ENCODE measurements around the gene FITM1.

The FITM1 gene

GRCh38 chr14:24121210-24121609 lies 9.2 kb upstream of the FITM1 start:
- no peak for DNase-seq

- no peak for DNase-seq
These were observed 8.0 kb upstream of the FITM1 start for GRCh38 chr14:24122416-24122815.

- no peak for DNase-seq
These were observed 7.6 kb upstream of the FITM1 start for GRCh38 chr14:24122898-24123297.

GRCh38 chr14:24123424-24124417 lies 6.7 kb upstream of the FITM1 start:
- no peak for DNase-seq

GRCh38 chr14:24126939-24127338 lies 3.5 kb upstream of the FITM1 start:
- no peak for DNase-seq

GRCh38 chr14:24127673-24128072 lies 2.8 kb upstream of the FITM1 start:
- no peak for DNase-seq

DNA sequence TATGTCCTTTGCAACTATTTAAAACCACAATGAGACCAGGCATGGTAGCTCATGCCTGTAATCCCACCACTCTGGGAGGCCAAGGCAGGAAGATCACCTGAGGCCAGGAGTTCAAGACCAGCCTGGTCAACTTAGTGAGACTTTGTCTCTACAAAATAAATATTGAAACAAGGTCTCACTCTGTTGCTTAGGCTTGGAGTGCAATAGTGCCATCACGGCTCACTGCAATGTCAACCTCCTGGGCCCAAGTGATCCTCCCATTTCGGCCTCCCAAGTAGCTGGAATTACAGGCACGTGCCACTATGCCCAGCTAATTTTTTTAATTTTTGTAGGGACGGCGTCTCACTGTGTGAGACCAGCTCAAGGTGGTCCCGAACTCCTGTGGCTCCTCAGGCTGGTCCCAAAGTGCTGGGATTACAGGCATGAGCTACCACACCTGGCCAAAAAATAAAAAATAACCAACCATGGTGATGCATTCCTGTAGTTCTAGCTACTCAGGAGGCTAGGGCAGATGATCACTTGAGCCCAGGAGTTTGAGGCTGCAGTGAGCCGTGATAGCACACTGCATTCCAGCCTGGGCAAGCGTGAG lies 955 bp upstream of the FITM1 start:
- no peak for DNase-seq

- DNase-seq = no peak
These were observed 474 bp downstream of the FITM1 start for GRCh38 chr14:24130717-24131548.

GRCh38 chr14:24131549-24131966 lies 1.1 kb downstream of the FITM1 start:
- DNase-seq = no peak

GRCh38 chr14:24132061-24132685 lies 1.7 kb downstream of the FITM1 start:
- peak; percentile 82 for DNase-seq

DNA sequence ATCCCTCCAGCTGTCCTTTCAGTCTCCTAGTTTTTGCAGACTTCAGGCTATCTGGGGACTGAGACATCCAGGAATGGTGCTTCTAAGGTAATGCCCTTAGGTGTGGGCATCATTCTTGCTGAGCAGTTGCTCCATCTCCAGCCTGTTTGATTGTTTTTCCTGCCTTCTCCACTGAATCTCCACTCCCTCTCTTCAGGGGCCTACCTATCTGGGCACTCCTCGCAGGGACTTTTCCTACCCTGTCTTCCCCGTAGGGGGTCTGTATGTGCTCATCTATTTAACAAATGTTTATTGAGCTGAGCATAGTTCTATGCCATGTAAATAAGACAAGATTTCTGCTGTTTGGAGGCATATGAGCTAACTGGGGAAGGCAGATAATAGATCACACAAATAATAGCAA lies 2.5 kb downstream of the FITM1 start:
- no peak for DNase-seq

DNA sequence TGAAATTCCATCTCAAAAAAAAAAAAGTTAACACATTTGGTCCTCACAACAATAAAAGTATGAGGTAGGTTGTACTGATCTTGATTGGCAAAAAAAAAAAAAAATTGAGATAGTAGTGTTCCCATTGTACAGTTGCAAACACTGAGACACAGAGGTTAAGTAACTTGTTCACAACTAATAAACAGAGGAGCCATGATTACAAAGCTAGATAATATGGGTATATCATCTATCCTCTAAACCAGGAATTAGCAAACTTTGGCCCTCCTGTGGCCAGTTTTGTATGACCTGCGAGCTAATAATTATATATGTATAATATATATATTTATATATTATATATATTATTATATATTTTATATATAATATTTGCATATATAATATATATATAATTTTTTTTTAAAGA lies 3.3 kb downstream of the FITM1 start:
- DNase-seq = no peak

DNA sequence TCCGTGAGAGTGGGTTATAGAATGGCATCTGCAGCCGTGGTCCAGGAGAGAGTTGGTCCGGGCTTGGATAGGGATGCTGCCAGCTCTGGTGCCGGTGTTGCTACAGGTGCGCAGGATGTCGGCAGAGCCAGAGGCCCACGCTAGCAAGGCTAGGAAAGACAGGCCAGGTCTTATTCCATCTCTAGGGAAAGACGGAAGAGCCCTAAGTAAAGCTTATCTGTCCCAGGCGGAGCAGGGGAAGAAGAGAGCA lies 5.0 kb downstream of the FITM1 start:
- DNase-seq = no peak

DNA sequence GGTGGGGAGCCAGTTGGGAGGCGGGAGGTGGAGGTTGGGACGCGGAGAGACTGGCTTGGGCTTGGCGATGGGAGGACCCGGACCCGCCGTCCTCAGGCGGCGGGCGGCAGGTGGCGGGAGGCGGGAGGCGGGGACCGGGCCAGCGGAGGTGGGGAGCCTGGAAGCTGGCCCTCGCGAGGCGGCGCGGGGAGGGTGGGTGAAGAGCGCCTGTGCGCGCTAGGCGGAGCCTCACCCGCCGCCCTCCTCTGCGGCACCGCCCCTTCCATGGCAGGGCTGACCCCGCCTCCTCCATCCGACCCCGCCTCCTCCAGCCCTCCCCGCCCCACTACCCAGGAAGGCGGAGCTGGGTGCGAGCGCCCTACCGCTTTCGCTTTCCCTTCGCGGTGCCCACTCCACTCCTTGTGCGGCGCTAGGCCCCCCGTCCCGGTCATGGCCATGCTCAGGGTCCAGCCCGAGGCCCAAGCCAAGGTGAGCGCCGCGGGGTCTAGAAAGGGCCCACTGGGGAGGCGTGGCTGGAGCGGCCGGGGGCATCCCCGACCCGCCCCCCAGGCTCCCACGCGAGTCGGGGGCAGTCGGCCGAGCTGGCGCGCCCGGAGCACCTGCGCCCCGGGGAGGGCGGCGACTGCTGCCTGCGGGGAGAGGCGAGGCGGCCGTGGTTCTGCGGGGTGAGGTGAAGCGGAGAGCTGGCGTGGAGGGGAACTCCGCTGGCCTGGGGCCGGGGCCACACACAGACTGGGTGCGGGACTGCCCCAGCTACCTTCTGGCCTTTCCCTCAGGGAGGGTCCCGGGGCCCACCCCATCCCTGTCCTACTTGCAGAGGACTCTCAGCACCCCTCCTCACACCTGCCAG lies 5.6 kb downstream of the FITM1 start, which contains the start of gene PSME1:
Gene PSME1 (plus strand): TSS at position 361 of the 850 bp plus-strand sequence. CDS start 69 bp downstream, at position 430.
- peak; percentile 92 for DNase-seq

DNA sequence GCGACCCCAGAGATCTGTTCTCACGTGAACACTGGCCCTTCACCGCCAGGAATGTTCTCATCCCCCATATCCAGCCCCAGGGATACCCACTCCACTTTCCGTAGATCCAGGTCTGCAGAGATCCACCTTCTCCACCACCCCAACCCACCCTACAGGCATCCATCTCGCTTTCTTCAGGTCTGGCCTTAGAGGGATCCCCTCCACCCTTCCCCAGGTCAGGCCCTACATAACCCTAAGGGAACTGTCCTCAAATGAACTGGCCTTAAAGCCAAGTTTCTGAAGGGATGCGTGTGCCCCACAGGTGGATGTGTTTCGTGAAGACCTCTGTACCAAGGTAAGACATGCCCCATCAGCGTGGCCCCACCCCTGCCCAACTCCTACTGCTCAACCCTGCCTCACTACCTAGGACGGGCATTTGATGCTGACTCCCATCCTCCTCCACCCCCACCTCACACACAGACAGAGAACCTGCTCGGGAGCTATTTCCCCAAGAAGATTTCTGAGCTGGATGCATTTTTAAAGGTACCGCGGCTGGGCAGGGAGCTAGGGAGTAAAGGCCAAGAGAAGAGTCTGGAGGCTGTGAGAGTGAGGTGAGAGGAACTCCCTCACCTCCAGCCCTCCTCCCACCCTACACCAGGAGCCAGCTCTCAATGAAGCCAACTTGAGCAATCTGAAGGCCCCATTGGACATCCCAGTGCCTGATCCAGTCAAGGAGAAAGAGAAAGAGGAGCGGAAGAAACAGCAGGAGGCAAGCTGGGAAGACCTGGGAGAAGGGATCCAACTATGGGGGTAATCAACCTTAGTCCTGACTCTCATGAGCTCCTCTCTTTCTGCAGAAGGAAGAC lies 6.4 kb downstream of the FITM1 start:
- DNase-seq = no peak

DNA sequence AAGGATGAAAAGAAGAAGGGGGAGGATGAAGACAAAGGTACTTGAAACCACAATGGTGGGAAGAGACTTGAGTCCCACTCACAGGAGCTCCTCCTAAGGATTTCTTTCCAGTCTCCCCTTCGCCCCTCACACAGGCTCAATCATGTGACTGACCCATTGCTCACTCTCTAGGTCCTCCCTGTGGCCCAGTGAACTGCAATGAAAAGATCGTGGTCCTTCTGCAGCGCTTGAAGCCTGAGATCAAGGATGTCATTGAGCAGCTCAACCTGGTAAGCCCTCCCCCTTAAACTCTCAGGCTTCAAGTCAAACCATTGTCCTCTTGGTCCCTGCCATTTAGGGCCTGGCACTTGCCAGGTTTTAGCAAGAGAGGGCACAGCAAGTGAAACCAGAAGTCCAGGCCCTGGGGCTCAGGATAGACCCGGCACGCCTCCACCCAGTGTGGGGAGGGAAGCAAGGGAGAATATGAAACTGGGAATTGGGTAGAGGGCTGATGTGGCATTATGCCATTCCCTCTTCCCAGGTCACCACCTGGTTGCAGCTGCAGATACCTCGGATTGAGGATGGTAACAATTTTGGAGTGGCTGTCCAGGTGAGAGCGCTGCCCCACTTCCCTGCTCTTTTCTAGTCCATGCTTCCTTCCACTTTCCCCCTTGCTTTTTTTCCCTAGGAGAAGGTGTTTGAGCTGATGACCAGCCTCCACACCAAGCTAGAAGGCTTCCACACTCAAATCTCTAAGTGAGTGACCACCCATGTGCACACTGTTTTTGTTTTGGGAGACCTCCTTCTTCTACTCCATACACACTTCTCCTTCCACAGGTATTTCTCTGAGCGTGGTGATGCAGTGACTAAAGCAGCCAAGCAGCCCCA lies 7.3 kb downstream of the FITM1 start:
- DNase-seq = no peak

DNA sequence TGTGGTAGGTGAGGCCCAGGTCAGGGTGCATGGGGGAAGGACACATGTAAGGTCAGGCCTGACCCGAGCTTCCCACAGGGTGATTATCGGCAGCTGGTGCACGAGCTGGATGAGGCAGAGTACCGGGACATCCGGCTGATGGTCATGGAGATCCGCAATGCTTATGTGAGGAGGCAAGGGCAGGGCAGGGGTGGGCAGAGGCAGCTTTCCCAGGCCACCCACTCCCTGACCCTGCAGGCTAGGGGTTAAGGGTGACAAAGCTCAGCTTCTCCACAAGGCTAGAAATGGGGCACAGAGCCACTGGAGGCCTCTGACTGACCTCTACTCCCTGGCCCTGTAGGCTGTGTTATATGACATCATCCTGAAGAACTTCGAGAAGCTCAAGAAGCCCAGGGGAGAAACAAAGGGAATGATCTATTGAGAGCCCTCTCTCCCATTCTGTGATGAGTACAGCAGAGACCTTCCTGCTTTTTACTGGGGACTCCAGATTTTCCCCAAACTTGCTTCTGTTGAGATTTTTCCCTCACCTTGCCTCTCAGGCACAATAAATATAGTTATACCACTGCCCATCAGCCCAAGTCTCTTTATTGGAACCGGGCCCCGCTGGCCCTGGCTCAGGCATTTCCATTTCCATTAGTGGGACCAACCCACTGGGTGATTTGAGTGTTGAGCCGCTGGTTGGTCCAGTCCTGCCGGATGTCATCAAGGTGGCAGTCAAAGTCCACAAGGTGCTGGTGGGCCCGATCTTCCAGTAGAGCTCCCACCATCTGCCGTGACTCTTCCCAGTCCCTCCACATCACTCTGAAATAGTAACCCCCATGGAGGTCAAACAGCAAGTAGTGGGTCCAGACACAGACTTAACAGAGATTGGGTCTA lies 8.2 kb downstream of the FITM1 start:
- DNase-seq = no peak

- no peak for DNase-seq
These were observed 8.9 kb downstream of the FITM1 start for GRCh38 chr14:24139272-24139934.

Data from NCI-H146 (cell line).